ENCODE results near the gene GGTA1.

DNA sequence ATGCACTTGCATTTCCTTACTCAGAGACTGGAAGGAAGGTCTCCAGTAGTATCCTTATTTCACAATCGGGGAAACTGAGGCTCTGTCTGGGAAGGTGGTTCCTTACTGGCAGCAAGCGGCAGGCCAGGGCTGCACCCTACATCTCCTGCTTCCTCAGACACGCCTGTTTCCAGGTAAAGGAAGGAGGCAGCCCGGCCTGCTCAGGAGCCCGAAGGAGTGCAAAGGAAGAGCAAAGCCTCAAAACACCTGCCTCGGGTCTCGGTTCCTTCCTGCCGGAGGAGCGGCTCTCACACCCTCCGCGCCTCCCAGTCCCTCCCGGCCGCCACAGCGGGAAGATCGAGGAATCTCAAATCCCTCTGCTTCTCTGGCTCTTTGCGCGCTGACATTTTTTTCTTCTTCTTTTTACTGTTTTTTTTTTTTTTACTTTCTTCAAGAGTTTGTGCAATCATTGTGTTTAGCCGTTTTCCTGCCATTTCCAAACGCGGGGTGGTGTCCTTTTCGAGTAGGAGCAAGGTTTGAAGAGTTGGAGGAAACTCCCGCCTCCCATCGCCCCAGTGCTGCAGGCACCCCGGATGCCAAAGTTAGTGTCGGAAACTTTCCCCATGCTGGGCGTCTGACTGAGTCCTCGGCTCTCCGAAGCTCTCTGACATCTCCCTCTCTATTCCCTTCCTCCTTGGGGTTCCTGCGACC is 1.0 kb downstream of the GGTA1 start:
- TF ChIP-seq, protein P1, sequence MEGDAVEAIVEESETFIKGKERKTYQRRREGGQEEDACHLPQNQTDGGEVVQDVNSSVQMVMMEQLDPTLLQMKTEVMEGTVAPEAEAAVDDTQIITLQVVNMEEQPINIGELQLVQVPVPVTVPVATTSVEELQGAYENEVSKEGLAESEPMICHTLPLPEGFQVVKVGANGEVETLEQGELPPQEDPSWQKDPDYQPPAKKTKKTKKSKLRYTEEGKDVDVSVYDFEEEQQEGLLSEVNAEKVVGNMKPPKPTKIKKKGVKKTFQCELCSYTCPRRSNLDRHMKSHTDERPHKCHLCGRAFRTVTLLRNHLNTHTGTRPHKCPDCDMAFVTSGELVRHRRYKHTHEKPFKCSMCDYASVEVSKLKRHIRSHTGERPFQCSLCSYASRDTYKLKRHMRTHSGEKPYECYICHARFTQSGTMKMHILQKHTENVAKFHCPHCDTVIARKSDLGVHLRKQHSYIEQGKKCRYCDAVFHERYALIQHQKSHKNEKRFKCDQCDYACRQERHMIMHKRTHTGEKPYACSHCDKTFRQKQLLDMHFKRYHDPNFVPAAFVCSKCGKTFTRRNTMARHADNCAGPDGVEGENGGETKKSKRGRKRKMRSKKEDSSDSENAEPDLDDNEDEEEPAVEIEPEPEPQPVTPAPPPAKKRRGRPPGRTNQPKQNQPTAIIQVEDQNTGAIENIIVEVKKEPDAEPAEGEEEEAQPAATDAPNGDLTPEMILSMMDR (conservative IDR thresholded peaks at IDR 0.05; ENCODE audit: low read length), result no peak
- no peak for TF ChIP-seq EZH2phosphoT487 (IDR thresholded peaks at IDR 0.05; ENCODE audit: borderline replicate concordance)

Data from Loucy (cell line).